Measurements from ENCODE around the gene SH3PXD2B.

GRCh38 chr5:172455087-172455381 is 709 bp upstream of the SH3PXD2B start:
- TF ChIP-seq CTCF (IDR thresholded peaks at IDR 0.05 in 8 of 11, conservative IDR thresholded peaks at IDR 0.05 in 3 of 11) (no peak), POLR2AphosphoS5 (IDR thresholded peaks at IDR 0.05) (no peak)
